DMS79 treated with DMSO at 0.1 percent for 48 hours (cell line): Measurements from ENCODE around the gene SLC1A3.

Experiments
- DNase-seq: peaks from one replicate; lab custom pipeline; 2025; lab: John Stamatoyannopoulos, UW

The SLC1A3 gene

DNA sequence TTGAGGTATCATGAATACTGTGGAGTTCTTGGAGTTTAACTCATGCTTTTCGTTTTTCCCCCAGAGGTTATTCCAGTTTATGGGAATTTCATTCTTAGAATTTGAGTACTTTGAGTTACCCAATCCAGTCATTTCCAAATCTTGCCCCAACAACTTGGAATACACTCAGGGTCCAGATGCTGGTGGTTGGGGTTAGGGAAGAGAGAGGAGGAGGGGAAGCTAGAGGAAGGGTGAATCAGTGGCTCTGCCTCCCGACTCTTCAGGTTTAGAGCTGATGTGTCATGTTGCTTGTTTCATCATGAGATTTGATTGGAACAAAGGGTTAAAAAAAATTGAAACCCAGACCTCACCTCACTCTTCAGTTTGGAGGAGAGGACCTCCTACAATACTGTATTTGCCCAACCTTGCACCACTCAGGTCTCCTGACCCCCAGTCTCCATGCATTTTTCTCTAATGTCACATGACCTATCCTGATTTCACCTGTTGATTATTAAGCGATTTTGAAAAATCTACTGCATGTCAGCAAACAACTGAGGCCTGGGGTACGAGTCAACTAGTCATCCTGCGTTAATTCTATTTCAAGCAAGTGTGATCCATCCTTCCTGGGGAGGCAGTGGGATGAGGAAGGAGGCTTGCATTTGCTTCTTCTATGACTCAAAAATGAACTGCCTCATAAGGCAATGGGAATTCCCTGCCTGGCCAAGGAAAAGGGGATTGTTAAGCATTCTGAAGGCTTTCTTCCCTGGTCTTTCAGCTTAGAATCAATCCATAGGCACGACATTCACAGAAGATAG lies 6.2 kb upstream of the SLC1A3 start:
- no peak for DNase-seq

DNA sequence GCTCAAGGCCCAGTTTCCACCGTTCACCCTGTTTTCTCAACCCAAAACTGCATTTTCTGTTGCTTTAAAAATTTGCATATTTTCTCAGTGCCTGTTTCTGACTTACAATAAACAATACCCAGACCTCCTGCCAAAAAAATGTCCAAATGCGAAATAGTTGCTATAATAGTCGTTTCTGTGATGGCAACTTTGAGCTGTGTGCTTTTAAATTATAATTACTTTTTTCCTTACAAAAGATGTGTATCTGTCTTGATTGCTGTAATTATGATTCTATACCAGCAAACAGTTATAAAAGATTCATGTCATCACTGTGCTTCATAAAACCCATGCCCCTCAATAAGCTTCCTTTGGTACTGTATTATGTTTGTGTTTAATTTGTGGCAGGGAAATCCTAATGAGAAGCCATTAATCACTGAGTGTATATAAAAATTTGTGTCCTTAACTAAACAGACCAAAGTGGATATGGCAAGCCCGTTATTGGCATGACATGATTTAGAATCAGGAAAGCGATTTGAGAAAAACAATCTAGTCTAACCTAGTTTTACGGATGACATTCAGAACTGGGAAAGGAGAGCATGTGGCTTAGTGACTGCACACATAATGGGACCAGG lies 5.4 kb upstream of the SLC1A3 start:
- no peak for DNase-seq

DNA sequence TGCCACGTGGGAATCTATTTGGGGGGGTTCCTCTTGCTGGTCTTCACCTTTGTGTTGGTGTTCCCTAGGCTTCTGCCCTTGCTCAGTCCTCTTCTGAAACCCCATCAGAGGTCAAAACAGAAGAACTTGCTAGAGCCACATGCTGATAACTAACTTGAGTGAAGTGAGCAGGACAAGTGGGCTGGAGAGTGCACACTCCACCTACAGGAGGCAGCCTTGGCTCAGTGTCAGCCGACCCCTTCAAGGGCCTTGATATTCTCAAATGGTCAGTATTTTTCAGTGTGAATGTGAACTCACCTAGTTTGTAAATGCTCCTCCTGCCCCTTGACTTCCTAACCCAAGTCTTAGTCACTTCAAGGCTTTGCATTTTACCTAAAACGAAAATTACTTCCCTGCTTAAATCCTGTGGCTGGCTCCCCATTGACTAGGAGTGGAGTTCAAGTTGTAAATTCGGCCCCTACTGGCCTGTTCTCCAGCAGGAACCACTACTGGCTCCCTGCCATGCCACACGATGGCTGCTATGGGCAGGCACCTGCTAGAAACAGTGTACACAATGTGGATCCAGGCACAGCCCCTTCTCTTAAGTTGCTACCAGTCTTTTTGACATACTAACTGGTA lies 3.6 kb upstream of the SLC1A3 start:
- DNase-seq: no peak

DNA sequence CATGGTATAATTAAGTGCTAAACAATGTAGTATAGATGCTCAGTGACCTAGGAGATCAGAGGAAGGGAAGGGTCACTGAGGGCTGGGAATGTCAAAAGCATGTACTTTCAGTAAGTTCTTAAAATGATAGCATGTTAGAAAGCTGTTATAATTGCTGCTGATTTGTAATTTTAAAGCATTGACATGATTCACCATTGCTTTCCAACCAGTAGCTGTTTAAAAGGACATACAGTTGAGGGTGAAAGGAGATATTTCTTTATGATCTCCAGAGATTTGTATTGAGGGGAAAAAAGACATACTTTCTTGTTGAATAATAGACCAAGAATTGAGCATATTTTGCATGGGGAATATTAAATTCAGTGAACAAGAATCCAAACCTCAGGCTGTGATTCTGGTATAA lies 1.2 kb upstream of the SLC1A3 start:
- DNase-seq: no peak

DNA sequence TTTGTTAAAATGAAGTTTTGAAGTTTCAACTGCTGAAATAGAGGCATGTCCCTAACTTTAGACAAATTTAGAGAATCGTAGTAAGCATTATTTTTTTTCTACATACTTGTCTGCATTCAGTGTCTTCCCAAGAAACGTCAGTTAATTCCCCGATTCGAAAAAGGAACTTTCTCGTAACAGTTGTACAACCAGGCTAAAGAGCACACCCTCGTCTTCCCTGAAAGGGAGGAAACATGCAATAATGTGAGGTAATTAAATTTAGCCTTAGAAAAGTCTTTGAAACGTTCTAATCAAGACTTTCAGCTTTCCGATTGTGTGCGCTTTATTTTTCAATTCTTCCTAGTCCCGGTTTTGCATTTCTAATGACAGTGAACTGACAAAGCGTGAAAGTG lies 374 bp upstream of the SLC1A3 start:
- DNase-seq: no peak

DNA sequence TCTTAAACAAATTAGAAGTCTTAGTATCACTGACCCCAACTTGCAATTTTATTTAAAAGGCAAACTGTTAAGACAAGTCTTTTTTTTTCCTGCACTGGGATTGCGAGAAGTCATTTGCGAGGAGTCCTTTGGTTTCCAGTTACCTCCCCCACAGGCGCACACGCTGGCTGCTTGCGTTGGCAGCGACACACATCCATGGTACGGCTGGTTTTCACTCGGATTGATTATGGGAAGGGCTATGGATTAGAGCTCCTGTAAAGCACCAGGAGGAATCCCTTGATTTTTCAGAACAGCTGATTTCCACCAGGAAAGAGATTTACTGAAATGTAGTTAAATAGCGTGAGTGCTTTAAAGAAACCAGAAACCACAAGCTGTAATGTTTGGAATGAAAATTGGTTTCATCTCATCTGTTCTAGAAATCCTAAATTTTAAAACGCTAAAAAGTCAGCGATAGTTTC lies 737 bp downstream of the SLC1A3 start:
- no peak for DNase-seq

DNA sequence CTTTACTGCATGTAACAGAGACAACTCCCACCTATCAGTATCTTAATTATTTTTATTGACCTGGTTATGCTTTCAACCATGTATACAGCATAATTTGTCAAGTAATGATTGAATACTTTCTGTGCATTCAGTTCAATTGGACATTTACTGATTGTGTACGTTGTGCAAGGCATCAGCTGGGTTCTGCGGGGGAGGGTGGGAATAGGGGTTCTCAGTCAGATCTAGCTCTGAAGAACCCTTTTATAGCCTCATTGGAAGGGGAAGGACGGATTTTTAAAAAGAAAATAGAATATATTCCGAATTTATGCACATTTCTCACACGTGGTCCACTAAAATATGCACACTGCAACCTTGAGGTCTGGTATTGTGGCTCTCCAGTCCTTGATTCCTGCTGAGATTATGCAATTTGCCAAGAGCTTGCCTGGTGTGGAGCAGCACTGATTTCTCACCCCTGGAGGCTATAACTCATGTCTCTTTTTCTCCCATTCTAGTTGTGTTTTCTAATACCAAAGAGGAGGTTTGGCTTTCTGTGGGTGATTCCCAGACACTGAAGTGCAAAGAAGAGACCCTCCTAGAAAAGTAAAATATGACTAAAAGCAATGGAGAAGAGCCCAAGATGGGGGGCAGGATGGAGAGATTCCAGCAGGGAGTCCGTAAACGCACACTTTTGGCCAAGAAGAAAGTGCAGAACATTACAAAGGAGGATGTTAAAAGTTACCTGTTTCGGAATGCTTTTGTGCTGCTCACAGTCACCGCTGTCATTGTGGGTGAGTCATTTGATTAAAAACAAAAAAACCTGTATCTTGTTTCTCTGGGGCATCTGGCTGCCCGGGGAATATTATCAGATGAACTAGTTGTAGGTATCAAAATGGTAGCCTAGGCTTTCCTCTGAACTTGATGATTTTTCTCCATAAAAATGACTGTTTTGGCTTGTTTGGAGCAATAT lies 1.7 kb downstream of the SLC1A3 start:
- no peak for DNase-seq

DNA sequence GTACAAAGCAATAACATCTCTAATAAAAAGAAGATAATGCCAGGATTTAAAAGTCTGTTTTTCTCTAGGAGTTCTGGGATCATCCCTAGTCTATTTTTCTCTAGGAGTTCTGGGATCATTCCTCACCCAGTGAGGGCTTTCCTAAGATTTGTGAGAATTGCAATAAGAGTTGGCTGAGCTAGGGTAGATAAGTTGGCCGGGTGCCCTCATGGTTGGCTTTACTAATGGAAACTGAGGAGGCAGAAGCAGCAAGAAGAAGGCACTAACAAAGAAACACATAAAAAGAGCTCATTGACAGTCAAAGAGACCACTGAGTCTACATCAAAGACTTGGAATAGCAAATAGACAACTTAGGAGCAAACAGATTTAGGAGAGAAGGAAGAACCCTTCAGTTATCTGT lies 4.2 kb downstream of the SLC1A3 start:
- DNase-seq: no peak

DNA sequence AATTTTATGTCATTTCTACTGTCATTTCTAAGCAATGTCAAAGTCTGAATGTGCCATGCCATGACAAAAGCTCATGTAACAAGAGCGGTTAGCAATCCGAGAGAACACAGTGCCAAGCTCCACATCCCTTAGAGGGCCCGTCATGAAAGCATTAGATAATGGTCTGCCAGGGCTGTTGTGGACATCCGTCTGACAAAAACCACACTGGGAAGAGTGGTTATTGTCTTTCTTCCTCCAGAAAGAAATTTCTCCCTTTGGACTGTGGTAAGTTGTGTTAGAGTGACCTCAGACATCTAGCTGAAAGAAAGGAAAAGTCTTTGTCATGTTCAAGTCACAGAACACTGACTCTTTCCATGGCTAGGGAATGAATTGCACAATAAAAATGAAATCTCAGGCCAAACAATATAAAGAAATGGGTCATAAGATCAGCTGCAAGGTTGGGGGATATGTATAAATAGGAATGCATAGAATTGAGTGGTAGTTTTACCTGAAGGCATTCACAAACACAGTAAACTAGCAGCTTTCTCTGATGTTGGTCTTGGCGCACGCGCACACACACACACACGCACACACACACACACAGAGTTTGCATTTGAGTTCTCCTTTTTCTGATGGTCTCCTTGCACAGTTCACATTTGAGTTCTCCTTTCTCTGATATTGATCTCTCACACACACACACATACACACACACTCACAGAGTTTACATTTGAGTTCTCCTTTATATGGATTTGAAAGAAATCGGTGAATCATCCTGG lies 5.3 kb downstream of the SLC1A3 start:
- DNase-seq: no peak

DNA sequence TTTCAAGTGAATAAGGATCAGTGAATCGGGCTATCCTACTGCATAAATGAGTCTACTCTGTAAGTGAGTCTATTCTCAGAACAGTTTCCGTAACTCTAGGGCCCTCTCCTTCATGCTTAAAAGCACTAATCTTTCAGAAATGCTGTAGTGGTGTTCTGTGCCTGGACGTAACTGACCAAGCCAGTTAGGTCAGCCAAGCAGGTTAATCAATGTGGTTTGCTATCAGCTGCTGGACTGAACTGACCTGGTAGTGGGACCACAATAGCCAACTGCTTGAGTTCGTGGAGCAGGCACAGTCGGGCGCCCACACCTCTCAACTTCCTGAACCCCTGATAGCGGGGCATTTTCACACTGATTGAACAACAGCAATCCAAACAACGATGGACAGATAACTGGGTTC lies 6.8 kb downstream of the SLC1A3 start:
- DNase-seq: no peak

DNA sequence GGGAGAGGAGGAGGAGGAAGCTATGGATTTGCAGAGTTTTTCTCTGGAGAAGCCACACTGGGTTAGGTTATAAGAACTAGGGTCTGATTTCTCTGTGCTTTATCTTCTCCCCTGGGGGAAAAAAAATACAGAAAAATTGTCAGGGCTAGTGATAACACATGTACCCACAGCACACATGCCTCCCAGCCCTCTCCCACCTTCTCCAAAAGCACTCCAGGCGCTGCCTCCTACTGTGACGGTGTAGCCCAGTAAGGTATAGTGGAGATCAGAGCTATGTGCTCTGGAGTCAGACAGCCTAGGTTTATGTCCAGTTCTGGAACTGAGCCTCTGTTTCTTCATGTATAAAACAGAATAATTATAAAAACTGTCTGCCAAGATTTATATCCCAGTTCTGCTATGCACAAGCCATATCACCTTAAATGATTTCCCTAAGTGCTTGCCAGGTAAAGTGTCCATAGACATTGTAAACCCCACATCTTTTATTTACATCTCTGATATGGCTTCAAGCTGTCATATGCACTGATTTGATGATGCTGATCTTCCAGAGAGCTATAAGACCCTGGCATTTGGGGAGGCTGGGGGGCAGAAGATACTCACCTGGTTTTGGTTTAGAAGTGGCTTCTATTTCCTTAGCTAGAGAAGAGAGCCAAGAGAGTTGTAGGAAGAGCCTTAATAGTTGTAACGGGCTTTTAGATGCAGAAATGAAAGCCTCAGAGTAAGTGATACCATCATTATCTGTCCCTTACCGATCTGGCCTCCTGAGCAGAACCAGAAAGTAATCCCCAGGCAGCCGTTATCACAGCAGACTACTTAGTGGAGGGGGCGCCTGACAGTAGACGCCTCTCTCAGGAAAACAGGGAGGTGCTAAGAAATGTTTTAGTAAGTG lies 7.6 kb downstream of the SLC1A3 start:
- no peak for DNase-seq

DNA sequence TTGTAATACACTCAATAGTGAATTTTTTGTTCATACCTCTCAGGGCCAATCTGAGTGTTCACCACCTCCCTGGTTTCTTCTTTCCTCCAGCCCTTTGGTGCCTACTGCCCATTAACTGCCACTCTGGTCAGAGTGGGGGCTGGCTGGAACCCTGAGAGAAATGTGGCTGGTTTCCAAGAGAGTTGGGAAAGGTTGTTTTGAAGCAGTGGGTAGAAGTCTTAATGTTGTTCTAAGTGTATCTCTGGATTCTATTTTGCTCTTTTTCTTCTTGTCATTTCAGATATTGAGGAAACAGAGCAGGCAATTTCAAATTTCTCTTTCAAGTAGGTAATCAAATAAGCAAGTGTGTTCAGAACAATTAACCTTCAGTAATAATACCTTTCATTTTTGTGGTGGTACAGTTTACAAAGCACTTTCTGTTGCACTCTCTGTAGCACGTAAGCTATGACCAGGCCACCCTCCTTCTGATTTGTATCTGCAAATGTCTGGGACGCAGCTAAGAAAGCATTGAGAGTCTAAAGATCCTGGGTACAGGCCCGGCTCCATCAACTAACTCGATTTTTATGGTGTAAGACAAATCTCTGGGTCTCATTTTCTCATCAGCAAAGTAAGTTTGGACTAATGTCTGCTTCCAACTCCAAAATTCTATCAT lies 8.4 kb downstream of the SLC1A3 start:
- DNase-seq: no peak

DNA sequence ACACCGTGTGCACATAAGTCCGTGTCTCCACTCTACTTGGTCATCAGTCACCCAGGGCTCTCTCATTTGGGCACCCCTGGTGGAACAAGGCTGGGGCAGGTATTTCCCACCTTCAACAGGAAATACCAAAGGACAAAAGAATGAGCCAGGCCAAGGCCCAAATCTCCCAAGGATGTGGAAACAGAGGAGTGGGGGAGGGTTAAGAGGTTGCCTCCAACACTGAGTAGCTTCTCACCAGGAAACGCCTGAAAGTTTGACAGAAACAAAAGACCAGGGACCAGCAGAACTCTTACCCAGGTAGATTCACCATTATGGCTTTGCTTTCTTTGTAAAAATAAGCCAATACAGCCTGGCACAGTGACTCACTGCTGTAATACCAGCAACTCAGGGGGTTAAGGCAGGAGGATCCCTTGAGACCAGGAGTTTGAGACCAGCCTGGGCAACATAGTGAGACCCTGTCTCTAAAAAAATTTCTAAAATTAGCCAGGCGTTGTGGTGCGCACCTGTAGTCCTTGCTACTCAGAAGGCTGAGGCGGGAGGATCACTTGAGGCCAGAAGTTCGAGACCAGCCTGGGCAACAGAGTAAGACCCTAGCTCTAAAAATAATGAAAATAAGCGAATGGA lies 12.7 kb downstream of the SLC1A3 start:
- DNase-seq: no peak

DNA sequence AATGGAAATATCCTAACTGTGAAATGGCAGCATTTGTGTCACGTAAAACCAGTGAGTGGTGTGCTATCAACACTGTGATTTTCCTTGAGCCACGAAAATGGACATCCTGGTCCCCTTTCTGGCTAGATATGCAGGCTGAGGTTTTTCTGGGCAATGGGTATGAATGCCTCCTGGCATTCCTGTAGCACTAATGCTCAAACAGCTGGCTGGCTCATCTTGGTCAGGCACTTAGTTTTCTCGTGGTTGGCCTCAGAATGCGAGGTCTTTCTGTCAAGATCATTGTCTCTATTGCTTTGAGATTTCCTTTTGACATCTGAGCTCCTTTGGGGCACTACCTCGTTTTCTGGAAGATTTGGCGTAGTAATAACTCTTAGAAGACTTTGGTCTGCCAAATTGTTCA lies 15.6 kb downstream of the SLC1A3 start:
- no peak for DNase-seq

DNA sequence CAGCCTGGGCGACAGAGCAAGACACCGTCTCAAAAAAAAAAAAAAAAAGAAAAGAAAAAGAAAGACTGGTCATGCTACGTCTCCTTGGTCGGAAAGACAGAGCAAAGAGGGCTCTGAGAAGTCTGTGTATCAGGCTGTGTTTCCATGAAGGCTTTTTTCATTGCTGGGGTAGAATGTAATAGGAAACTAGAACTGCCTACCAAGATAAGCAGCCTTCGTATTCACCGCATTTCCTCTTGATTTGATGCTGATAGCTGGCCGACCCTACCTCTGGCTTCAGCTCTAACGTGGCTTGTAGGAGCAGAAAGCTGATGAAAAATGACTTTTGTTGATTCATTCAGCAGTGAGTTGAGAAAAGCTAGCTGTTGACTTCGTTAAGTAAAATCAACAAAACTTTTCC lies 17.4 kb downstream of the SLC1A3 start:
- no peak for DNase-seq

DNA sequence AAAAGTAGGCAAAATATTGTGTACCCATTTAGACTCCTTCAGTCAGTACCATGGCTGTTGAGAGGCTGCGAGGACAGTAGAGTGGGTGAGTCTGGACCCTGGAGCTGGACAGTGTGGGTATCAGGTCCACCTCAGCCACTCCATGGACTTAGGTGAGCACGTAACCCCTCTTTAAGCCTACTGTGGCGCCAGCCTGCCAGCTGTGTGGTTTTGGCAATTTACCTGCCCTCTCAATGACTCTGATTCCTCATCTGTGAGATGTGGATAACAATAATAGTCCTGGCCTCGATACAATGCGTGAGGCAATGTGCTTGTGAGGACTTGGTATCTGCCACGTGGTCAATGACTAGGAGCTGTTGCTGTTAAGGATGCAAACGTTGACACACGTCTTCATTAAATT lies 17.9 kb downstream of the SLC1A3 start:
- no peak for DNase-seq

DNA sequence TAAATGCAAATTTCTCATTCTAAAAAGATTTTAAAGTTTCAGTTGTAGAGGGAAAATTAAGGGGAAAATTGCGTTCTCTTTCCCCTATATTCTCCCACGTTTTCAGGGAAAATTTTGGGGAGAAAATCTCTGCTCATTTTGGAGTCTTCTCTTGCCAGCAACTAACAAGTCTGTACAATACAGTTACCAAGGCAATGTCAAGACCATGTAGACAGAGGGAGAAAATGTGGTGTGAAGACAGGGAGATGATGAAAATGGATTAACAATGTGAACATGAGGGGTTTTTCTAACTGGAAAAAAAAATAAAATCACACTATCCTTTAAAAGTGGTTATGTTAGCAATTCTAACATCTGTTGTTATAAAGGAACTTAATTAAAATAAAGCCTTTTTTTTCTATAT lies 22.3 kb downstream of the SLC1A3 start:
- DNase-seq: no peak

DNA sequence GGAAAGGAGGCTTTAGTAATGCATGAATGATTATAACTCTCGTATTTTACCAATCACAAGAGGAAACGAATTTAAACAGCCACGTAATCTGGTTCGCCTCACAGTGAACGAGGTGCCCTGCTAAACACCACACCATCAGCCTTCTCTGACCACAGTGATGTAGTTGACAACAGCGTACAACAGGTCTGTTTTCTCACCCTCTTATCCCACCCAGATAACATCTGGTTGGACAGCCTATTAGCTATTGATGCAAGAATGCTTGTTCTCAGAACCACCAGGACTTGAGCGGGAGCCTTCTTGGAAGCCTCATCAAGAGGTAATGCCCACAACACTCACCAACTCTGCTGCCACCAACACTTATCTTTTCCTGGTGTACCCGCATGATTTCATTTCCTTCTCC lies 23.3 kb downstream of the SLC1A3 start:
- no peak for DNase-seq
